D721Med (cell line): ENCODE measurements around the gene CCDC68.
A peak's percentile ranks its signal among the peaks of the same experiment; 100 is the strongest.
"Not testable (repeated sequence)": the region's sequence is repeated elsewhere in the genome, so short reads cannot be mapped to it uniquely, and the experiment has no call there.

Source experiments
- DNase-seq: peaks from one replicate; pipeline ENCODE4 v3.0.0; 2011; ENCODE audit warnings: low spot score; ENCODE audit not compliant: insufficient read length
- FAIRE-seq: peaks from 2 replicates; lab custom pipeline; 2011; peaks lifted over from hg19 to GRCh38; lab: Jason Lieb, UNC
- TF ChIP-seq, protein P1 (sequence below): IDR thresholded peaks from 2 replicates; pipeline ENCODE4 v1.5.1; 2012; ENCODE audit warnings: mild to moderate bottlenecking, control low read depth; ENCODE audit not compliant: insufficient read depth; ENCODE audit errors: missing control alignments

The CCDC68 gene

GRCh38 chr18:54981076-54981475 is 21.8 kb upstream of the CCDC68 start:
- TF ChIP-seq, protein P1, sequence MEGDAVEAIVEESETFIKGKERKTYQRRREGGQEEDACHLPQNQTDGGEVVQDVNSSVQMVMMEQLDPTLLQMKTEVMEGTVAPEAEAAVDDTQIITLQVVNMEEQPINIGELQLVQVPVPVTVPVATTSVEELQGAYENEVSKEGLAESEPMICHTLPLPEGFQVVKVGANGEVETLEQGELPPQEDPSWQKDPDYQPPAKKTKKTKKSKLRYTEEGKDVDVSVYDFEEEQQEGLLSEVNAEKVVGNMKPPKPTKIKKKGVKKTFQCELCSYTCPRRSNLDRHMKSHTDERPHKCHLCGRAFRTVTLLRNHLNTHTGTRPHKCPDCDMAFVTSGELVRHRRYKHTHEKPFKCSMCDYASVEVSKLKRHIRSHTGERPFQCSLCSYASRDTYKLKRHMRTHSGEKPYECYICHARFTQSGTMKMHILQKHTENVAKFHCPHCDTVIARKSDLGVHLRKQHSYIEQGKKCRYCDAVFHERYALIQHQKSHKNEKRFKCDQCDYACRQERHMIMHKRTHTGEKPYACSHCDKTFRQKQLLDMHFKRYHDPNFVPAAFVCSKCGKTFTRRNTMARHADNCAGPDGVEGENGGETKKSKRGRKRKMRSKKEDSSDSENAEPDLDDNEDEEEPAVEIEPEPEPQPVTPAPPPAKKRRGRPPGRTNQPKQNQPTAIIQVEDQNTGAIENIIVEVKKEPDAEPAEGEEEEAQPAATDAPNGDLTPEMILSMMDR: no peak
- DNase-seq: no peak
- FAIRE-seq: no peak

DNA sequence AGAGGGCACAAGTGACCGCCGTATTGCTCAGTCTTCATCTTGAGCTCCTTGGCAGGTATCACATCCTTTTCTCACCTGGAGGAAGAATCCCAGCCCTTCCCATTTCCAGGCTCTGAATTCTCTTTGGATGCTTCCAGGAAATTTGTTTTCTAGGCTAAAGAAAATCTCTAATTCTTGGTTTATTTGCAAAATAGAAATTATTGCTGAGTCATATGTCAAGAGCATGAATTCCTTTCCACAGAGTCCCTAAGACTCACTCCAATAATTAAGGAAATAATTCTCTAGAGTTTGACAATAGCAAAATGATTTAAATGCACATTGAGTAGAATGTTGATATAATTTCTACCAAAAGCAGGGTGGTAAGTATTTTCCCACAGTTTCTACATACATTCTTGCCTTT is 16.3 kb upstream of the CCDC68 start:
- FAIRE-seq: no peak
- TF ChIP-seq, protein P1: no peak
- no peak for DNase-seq

DNA sequence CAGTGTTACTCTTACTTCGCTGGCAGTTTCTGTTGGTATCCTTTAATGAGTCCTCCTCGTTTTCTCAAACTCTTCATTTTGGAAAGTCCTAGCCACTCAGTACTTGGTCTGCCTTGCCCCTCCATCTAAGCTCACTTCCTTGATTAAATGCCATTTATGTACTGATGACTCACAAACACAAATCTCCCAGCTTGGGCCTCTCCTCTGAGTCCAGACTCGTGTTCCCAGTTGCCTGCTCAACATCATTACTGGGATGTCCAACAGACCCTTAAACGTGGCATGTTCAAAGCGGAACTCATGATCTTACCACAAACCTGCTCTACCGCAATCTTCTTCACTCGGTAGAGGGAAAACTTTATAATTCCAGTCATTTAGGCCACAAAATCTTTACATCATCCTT is 13.8 kb upstream of the CCDC68 start:
- TF ChIP-seq, protein P1: no peak
- FAIRE-seq: no peak

GRCh38 chr18:54968807-54969206 is 9.5 kb upstream of the CCDC68 start:
- TF ChIP-seq, protein P1: no peak
- FAIRE-seq (peak; percentile 16), DNase-seq (no peak)

More for the DNA sequence above, 13.8 kb upstream of the CCDC68 start:
- no peak for DNase-seq

GRCh38 chr18:54968237-54968636 is 9.0 kb upstream of the CCDC68 start:
- DNase-seq: not testable (repeated sequence)
- FAIRE-seq: peak; percentile 38

DNA sequence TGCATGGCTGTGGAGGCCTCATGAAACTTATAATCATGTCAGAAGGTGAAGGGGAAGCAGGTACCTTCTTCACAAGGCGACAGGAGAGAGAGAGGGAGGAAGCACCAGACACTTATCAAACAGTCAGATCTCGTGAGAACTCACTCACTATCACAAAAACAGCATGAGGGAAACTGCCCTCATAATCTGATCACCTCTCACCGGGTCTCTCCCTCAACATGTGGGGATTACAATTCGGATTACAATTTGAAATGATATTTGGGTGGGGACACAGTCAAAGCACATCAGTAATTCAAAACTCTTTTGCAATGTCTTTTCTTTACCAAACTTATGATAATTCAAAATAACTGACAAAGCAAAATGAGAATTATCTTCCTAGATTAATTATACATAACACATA is 8.5 kb upstream of the CCDC68 start:
- no peak for DNase-seq
- no peak for FAIRE-seq
- TF ChIP-seq, protein P1: no peak

DNA sequence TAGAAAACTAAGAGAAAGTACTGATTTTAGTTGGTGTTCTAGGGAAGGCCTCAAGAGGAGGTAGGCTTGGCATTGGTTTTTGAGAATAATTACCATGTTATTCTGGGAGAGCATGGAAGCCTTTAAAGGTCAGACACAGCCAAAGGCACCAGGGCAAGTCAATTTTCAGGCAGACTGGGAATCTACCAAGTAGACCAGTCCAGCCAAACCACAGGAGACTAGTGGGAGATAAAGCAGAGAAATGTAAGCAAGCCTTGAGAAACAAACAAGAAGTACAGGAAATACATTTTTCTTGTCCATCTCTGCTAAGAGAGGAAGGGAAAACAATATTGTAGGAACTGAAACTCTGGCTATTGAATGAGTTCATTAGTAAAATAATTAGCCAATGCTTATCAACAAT is 5.5 kb upstream of the CCDC68 start:
- TF ChIP-seq, protein P1: no peak
- no peak for FAIRE-seq
- no peak for DNase-seq
